H9 (cell line): Measurements from ENCODE around the gene RBM15. TPM values are rescaled to one million over a fixed set of nuclear protein-coding genes. Genes with fewer than 3 reads are reported as not detected.
A peak's percentile ranks its signal among the peaks of the same experiment; 100 is the strongest.

Experiments
- DNase-seq: peaks from one replicate; pipeline ENCODE4 v3.0.0-alpha.2; 2017
- H2AFZ ChIP-seq: one replicate; pipeline ENCODE4 v1.6.1; 2013; ENCODE audit warnings: mild to moderate bottlenecking, low read length, control low read depth, moderate library complexity
- H2AK5ac ChIP-seq: 2 replicates; pipeline ENCODE4 v1.6.1; 2013; ENCODE audit warnings: low read length, control low read depth, mixed read lengths; ENCODE audit not compliant: insufficient read length
- H2BK120ac ChIP-seq: one replicate; pipeline ENCODE4 v1.6.1; 2013; ENCODE audit warnings: low read depth, mild to moderate bottlenecking, low read length, control low read depth, inconsistent platforms; ENCODE audit not compliant: poor library complexity, severe bottlenecking
- H2BK12ac ChIP-seq: 2 replicates; pipeline ENCODE4 v1.6.1; 2013; ENCODE audit warnings: low read length, control low read depth, mixed read lengths, low read depth; ENCODE audit not compliant: insufficient read length
- H2BK15ac ChIP-seq: 2 replicates; pipeline ENCODE4 v1.6.1; 2013; ENCODE audit warnings: low read depth, low read length, control low read depth
- H2BK20ac ChIP-seq: one replicate; pipeline ENCODE4 v1.6.1; 2013; ENCODE audit warnings: low read depth, mild to moderate bottlenecking, low read length, control low read depth, inconsistent platforms; ENCODE audit not compliant: poor library complexity, severe bottlenecking
- H2BK5ac ChIP-seq: 2 replicates; pipeline ENCODE4 v1.6.1; 2013; ENCODE audit warnings: low read length, control low read depth, mixed read lengths; ENCODE audit not compliant: insufficient read length
- H3K14ac ChIP-seq: 2 replicates; pipeline ENCODE4 v1.6.1; 2013; ENCODE audit warnings: low read length, control low read depth; ENCODE audit not compliant: insufficient read depth
- H3K18ac ChIP-seq: 2 replicates; pipeline ENCODE4 v1.6.1; 2013; ENCODE audit warnings: low read depth, mild to moderate bottlenecking, mixed read lengths, low read length, control low read depth; ENCODE audit not compliant: insufficient read length
- H3K23ac ChIP-seq: 2 replicates; pipeline ENCODE4 v1.6.1; 2013; ENCODE audit warnings: low read length, control low read depth, mixed read lengths, low read depth; ENCODE audit not compliant: insufficient read length
- H3K23me2 ChIP-seq: 2 replicates; pipeline ENCODE4 v1.6.1; 2013; ENCODE audit warnings: low read depth, mild to moderate bottlenecking, mixed read lengths, low read length, control low read depth; ENCODE audit not compliant: insufficient read length, poor library complexity, severe bottlenecking
- H3K27ac ChIP-seq: 2 replicates; pipeline ENCODE4 v1.5.1; 2013; ENCODE audit warnings: low read length, control low read depth, mixed read lengths, low read depth; ENCODE audit not compliant: insufficient read length
- H3K27me3 ChIP-seq: 2 replicates; pipeline ENCODE4 v1.6.1; 2013; ENCODE audit warnings: low read length, control low read depth, inconsistent platforms; ENCODE audit not compliant: insufficient read depth
- H3K4ac ChIP-seq: 2 replicates; pipeline ENCODE4 v1.6.1; 2013; ENCODE audit warnings: low read depth, mild to moderate bottlenecking, control low read depth, inconsistent platforms, low read length, moderate library complexity
- H3K4me1 ChIP-seq: 2 replicates; pipeline ENCODE4 v1.6.1; 2013; ENCODE audit warnings: low read length, control low read depth, inconsistent platforms; ENCODE audit not compliant: insufficient read depth
- H3K4me2 ChIP-seq: 2 replicates; pipeline ENCODE4 v1.6.1; 2013; ENCODE audit warnings: low read length, control low read depth, mixed read lengths; ENCODE audit not compliant: insufficient read length, insufficient read depth
- H3K56ac ChIP-seq: 2 replicates; pipeline ENCODE4 v1.6.1; 2013; ENCODE audit warnings: low read depth, mild to moderate bottlenecking, mixed read lengths, low read length, control low read depth; ENCODE audit not compliant: insufficient read length
- H3K79me1 ChIP-seq: 2 replicates; pipeline ENCODE4 v1.6.1; 2013; ENCODE audit warnings: low read depth, mild to moderate bottlenecking, moderate library complexity, low read length, control low read depth, inconsistent platforms; ENCODE audit not compliant: insufficient read depth, poor library complexity, severe bottlenecking
- H3K79me2 ChIP-seq: 2 replicates; pipeline ENCODE4 v1.6.1; 2013; ENCODE audit warnings: low read length, control low read depth, inconsistent platforms; ENCODE audit not compliant: insufficient read depth
- H3K9ac ChIP-seq: 2 replicates; pipeline ENCODE4 v1.6.1; 2013; ENCODE audit warnings: low read length, control low read depth, mixed read lengths; ENCODE audit not compliant: insufficient read length; ENCODE audit errors: extremely low read depth
- H3K9me3 ChIP-seq: one replicate; pipeline ENCODE4 v1.6.1; 2013; ENCODE audit warnings: low read depth, low read length, inconsistent platforms; ENCODE audit not compliant: control insufficient read depth
- H3T11ph ChIP-seq: one replicate; pipeline ENCODE4 v1.6.1; 2013; ENCODE audit warnings: mild to moderate bottlenecking, low read length, control low read depth, inconsistent platforms
- H4K20me1 ChIP-seq: one replicate; pipeline ENCODE4 v1.6.1; 2013; ENCODE audit not compliant: control insufficient read depth, insufficient read length, insufficient read depth
- H4K5ac ChIP-seq: 2 replicates; pipeline ENCODE4 v1.6.1; 2013; ENCODE audit warnings: low read depth, mild to moderate bottlenecking, mixed read lengths, low read length, control low read depth; ENCODE audit not compliant: insufficient read length
- H4K8ac ChIP-seq: replicated peaks from 2 replicates; pipeline ENCODE4 v1.6.1; 2013; ENCODE audit warnings: low read length, control low read depth, mixed read lengths, low read depth; ENCODE audit not compliant: insufficient read length
- H4K91ac ChIP-seq: 2 replicates; pipeline ENCODE4 v1.6.1; 2013; ENCODE audit warnings: low read depth, mild to moderate bottlenecking, moderate library complexity, mixed read lengths, low read length, control low read depth; ENCODE audit not compliant: insufficient read length
- H3K27ac Mint-ChIP-seq, 3 experiments: 2 replicates in 2 of 3; 3 replicates in 1 of 3; pipeline ENCODE4 v1.8.0; 2020 to 2021; ENCODE audit warnings: mixed read lengths in 3 of 3, mild to moderate bottlenecking in 1 of 3, moderate library complexity in 1 of 3
- H3K27me3 Mint-ChIP-seq: 2 replicates; pipeline ENCODE4 v1.8.0; 2021; ENCODE audit warnings: low read depth, mild to moderate bottlenecking, moderate library complexity, mixed read lengths
- H3K36me3 Mint-ChIP-seq, 3 experiments: 2 replicates in 2 of 3; 3 replicates in 1 of 3; pipeline ENCODE4 v1.8.0; 2020 to 2021; ENCODE audit warnings: low read depth in 3 of 3, mixed read lengths in 3 of 3; ENCODE audit not compliant: insufficient read depth in 1 of 3
- H3K4me1 Mint-ChIP-seq, 2 experiments: 2 replicates each; pipeline ENCODE4 v1.8.0; 2020; ENCODE audit warnings: mixed read lengths in 2 of 2
- H3K4me3 Mint-ChIP-seq, 2 experiments: 2 replicates in 1 of 2; 3 replicates in 1 of 2; pipeline ENCODE4 v1.8.0; 2020 to 2021; ENCODE audit warnings: mild to moderate bottlenecking in 2 of 2, mixed read lengths in 2 of 2, moderate library complexity in 1 of 2
- H3K9me3 Mint-ChIP-seq, 2 experiments: 2 replicates in 1 of 2; 3 replicates in 1 of 2; pipeline ENCODE4 v1.8.0; 2020; ENCODE audit warnings: mild to moderate bottlenecking in 2 of 2, mixed read lengths in 2 of 2, moderate library complexity in 1 of 2
- WGBS: extraction: QIAGEN DNeasy Blood & Tissue Kit; methylation state at CpG from one replicate; pipeline ENCODE4 v1.1.7; 2013; ENCODE audit warnings: missing lambda C conversion rate, low lambda C conversion rate, mixed read lengths; ENCODE audit not compliant: insufficient read length; ENCODE audit errors: extremely low coverage; 5-methylcytosine and 5-hydroxymethylcytosine counted together
- total RNA-seq: library from RNA; stranded (reverse); gene quantifications from 2 replicates; pipeline ENCODE4 v1.2.1, GENCODE V29; 2021
- TF ChIP-seq, protein P1 (sequence below): fragments of 200-600 bp; sonication (generic); conservative IDR thresholded peaks from 3 replicates; pipeline ENCODE4 v1.8.0; 2021; ENCODE audit warnings: antibody characterized with exemption, mild to moderate bottlenecking

Gene RBM15
- total RNA-seq, 1 experiment from 2014 or later: 62.0 TPM

GRCh38 chr1:110383251-110383990 lies 44.2 kb downstream of the RBM15 start:
- H3K4me1 Mint-ChIP-seq: no peaks in the 10 kb centered on the region
- H3K9me3 Mint-ChIP-seq: no peaks in the 10 kb centered on the region
- Histone ChIP-seq H3K14ac (no peak overlapping the region), H3K79me1 (no peaks in the 10 kb centered on the region), H3T11ph (no peak overlapping the region), H3K4me2 (no peak overlapping the region), H2BK12ac (no peak overlapping the region), H3K9me3 (no peaks in the 10 kb centered on the region), H2BK120ac (no peak overlapping the region), H3K79me2 (no peaks in the 10 kb centered on the region), H3K23me2 (no peaks in the 10 kb centered on the region), H3K27ac (no peak overlapping the region), H3K27me3 (no peaks in the 10 kb centered on the region), H3K56ac (no peak overlapping the region), H3K18ac (no peak overlapping the region), H4K91ac (no peak overlapping the region), H3K23ac (no peak overlapping the region), H2BK15ac (no peak overlapping the region), H2BK20ac (no peak overlapping the region), H3K4ac (no peak overlapping the region), H3K4me1 (no peaks in the 10 kb centered on the region), H2AFZ (no peak overlapping the region), H2BK5ac (no peak overlapping the region), H4K20me1 (no peaks in the 10 kb centered on the region), H2AK5ac (no peak overlapping the region), H4K8ac (no peak overlapping the region), H3K9ac (no peak overlapping the region), H4K5ac (no peak overlapping the region)
- no CpG with 5 or more reads among the region's 5 CpGs for WGBS
- no peak for DNase-seq
- TF ChIP-seq, protein P1, sequence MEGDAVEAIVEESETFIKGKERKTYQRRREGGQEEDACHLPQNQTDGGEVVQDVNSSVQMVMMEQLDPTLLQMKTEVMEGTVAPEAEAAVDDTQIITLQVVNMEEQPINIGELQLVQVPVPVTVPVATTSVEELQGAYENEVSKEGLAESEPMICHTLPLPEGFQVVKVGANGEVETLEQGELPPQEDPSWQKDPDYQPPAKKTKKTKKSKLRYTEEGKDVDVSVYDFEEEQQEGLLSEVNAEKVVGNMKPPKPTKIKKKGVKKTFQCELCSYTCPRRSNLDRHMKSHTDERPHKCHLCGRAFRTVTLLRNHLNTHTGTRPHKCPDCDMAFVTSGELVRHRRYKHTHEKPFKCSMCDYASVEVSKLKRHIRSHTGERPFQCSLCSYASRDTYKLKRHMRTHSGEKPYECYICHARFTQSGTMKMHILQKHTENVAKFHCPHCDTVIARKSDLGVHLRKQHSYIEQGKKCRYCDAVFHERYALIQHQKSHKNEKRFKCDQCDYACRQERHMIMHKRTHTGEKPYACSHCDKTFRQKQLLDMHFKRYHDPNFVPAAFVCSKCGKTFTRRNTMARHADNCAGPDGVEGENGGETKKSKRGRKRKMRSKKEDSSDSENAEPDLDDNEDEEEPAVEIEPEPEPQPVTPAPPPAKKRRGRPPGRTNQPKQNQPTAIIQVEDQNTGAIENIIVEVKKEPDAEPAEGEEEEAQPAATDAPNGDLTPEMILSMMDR: no peak
- H3K4me3 Mint-ChIP-seq: no peak overlapping the region
- H3K27ac Mint-ChIP-seq: peak overlapping the region in 1 of 3 experiments; percentile 80; a peak in 2 of 7 replicates
- H3K36me3 Mint-ChIP-seq: peaks cover 6 to 13% (median 7%) of the 10 kb centered on the region in 3 experiments; a peak in 6 of 7 replicates
- H3K27me3 Mint-ChIP-seq: no peaks in the 10 kb centered on the region
